HFFc6 (cell line): ENCODE measurements around the gene PTPN2. TPM values are rescaled to one million over a fixed set of nuclear protein-coding genes. Genes with fewer than 3 reads are reported as not detected.
A peak's percentile ranks its signal among the peaks of the same experiment; 100 is the strongest.

ENCODE experiments used
- DNase-seq: peaks from one replicate; pipeline ENCODE4 v3.0.0-alpha.2; 2018
- H3K27ac Mint-ChIP-seq: 2 replicates; pipeline ENCODE4 v1.8.0; 2020; ENCODE audit warnings: mild to moderate bottlenecking, mixed read lengths
- H3K27me3 Mint-ChIP-seq: 2 replicates; pipeline ENCODE4 v1.8.0; 2021; ENCODE audit warnings: mild to moderate bottlenecking, moderate library complexity, mixed read lengths; ENCODE audit not compliant: insufficient read depth
- H3K36me3 Mint-ChIP-seq: 2 replicates; pipeline ENCODE4 v1.8.0; 2021; ENCODE audit warnings: low read depth, mixed read lengths
- H3K4me1 Mint-ChIP-seq: 2 replicates; pipeline ENCODE4 v1.8.0; 2020; ENCODE audit warnings: low read depth, mixed read lengths
- H3K4me3 Mint-ChIP-seq: 2 replicates; pipeline ENCODE4 v1.8.0; 2020; ENCODE audit warnings: mild to moderate bottlenecking, moderate library complexity, mixed read lengths
- H3K9me3 Mint-ChIP-seq: 2 replicates; pipeline ENCODE4 v1.8.0; 2020; ENCODE audit warnings: mild to moderate bottlenecking, mixed read lengths
- total RNA-seq, 6 experiments: library from RNA; stranded (reverse); fragmentation: NEBNext Ultra II Directional; extraction: Animal tissue kit (Norgen Biotek cat#: 25700); gene quantifications; 2 replicates in 1 of 6; 3 replicates in 5 of 6; pipeline ENCODE4 v1.2.3, GENCODE V29; 2021
- TF ChIP-seq, protein P1 (sequence below): fragments of 200-600 bp; sonication (generic); IDR thresholded peaks from 2 replicates; pipeline ENCODE4 v1.5.0; 2021; ENCODE audit warnings: antibody characterized with exemption, mild to moderate bottlenecking

PTPN2 gene
- total RNA-seq, 6 experiments from 2014 or later, result 21.1 to 24.4 (median 23.2) TPM

DNA sequence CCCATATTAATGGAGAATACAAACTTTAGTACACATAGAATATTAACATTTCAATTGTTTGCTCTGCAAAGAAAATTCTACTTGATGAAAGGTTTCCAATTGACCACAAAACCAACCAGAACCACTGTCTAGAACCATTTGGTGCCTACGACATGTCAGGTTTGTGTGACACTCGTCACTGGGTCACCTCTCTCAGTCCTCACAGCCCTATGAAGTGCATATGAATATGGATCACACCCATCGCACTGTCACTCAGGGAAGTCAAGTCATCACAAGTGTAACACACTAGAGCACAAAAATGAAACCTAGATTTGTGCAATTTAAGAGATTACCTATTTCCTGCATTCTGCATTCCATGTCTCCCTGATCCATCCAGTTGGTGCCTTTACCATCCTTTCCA lies 43.7 kb downstream of the PTPN2 start:
- DNase-seq, result no peak
- H3K9me3 Mint-ChIP-seq, result no peaks in the 10 kb centered on the region
- peaks cover 70% of the 10 kb centered on the region for H3K4me1 Mint-ChIP-seq
- TF ChIP-seq, protein P1, sequence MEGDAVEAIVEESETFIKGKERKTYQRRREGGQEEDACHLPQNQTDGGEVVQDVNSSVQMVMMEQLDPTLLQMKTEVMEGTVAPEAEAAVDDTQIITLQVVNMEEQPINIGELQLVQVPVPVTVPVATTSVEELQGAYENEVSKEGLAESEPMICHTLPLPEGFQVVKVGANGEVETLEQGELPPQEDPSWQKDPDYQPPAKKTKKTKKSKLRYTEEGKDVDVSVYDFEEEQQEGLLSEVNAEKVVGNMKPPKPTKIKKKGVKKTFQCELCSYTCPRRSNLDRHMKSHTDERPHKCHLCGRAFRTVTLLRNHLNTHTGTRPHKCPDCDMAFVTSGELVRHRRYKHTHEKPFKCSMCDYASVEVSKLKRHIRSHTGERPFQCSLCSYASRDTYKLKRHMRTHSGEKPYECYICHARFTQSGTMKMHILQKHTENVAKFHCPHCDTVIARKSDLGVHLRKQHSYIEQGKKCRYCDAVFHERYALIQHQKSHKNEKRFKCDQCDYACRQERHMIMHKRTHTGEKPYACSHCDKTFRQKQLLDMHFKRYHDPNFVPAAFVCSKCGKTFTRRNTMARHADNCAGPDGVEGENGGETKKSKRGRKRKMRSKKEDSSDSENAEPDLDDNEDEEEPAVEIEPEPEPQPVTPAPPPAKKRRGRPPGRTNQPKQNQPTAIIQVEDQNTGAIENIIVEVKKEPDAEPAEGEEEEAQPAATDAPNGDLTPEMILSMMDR, result no peak
- peaks cover 14% of the 10 kb centered on the region for H3K36me3 Mint-ChIP-seq
- no peak overlapping the region for H3K27ac Mint-ChIP-seq
- no peaks in the 10 kb centered on the region for H3K27me3 Mint-ChIP-seq
- no peak overlapping the region for H3K4me3 Mint-ChIP-seq

DNA sequence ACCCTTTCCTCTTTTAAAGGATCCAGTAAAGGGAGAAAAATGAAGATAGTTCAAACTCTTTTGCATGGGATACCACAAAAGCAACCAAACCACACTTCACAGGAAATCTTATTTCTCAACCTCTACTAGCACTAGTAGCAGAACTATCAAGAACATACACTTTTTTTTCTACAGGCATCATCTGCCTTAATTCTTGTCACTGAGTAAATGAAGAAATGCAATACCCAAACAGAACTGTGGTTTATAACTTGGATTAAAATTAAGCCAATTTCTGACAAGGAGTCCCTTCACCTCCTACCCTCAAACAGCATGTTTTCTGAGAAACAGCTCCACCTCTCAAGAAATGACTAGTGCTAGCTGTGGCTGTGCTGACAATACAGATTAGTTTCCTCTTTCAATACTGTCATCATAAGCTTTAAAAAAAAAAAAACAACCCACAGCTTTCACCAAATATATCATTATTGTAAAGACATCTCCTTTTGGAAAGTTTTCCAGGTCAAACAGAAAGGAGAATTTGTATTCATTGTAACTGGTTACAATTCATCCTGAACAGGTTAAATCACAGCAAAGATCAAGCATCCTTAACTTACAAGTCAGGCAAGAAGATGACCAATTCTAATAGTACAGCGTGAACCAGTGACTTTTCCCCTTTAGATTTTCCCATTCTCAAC lies 44.4 kb downstream of the PTPN2 start:
- Mint-ChIP-seq H3K9me3 (no peaks in the 10 kb centered on the region), H3K36me3 (peaks cover 14% of the 10 kb centered on the region), H3K4me1 (peaks cover 66% of the 10 kb centered on the region), H3K27me3 (no peaks in the 10 kb centered on the region), H3K4me3 (peak overlapping the region; percentile 50; the same call in 1 of the 2 replicates), H3K27ac (peak overlapping the region; percentile 86)
- peak; percentile 11 for DNase-seq
- TF ChIP-seq, protein P1, result no peak

DNA sequence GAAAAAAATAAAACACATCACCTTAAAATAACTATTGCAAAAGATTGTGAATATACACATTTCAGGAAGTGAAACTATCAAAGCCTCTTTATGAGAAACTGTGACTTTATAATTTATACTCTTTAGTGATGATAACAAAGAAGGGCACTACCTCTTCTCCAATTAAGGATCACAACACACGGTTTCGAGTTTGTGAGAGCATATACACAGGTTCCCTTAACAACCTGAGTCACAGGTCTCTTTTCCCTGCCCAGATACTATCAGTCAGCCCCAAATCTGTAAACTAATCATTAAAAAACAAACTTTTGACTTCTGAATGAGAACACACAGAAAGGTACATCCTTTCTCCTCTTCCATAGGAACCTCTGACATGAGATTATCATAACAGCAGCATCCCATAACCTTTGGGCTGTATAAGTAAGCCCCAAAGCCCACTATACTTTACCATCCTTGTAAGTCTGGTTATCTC lies 44.9 kb downstream of the PTPN2 start:
- DNase-seq, result no peak
- Mint-ChIP-seq H3K36me3 (peaks cover 14% of the 10 kb centered on the region), H3K9me3 (no peaks in the 10 kb centered on the region), H3K4me1 (peaks cover 61% of the 10 kb centered on the region), H3K27ac (peak overlapping the region; percentile 86), H3K4me3 (peak overlapping the region; percentile 50; the same call in 1 of the 2 replicates), H3K27me3 (no peaks in the 10 kb centered on the region)
- TF ChIP-seq, protein P1, result no peak

DNA sequence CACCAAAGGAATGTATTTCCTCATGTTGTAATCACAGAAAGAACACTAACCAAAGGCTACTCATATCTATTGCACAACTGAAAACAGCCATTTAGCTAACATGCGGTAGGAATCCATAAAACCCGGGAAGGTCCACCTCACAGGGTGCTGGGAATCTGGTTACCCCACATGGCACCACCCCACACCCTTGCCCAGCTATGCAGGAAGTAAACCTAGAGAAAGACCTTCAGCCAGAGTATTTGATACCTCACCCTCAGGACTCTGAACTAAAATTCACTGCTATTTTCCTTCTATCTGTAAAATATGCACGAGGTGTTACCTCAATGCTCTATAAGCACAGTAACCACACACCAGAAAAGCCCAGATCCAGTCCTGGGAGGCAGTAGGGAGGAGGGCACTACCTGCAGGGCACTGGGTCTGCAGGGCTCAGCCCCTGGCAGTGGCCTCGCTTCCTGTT lies 45.8 kb downstream of the PTPN2 start:
- Mint-ChIP-seq H3K27ac (peak overlapping the region; percentile 95), H3K27me3 (no peaks in the 10 kb centered on the region), H3K9me3 (no peaks in the 10 kb centered on the region), H3K4me1 (peaks cover 54% of the 10 kb centered on the region), H3K4me3 (peak overlapping the region; percentile 85), H3K36me3 (peaks cover 21% of the 10 kb centered on the region)
- peak; percentile 87 for DNase-seq
- TF ChIP-seq, protein P1, result no peak

DNA sequence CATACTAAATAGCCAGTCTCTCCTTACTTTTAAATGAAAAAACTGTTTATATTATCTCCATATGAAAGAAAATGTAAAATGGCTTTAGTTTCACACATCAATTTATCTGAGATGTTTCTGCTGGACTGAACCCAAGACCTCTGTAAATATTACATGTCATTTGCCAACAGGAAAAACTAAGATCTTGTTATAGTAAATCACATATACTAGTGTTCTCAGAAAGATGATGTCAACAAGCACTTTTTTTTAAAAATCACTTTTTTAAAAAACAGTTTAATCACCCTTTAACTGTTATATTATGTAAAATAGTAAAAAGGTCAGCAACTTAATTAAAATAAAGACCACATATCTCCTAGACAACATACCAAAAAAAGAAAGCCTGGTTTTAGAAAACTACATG lies 46.3 kb downstream of the PTPN2 start:
- Mint-ChIP-seq H3K4me1 (peaks cover 51% of the 10 kb centered on the region), H3K9me3 (no peaks in the 10 kb centered on the region), H3K36me3 (peaks cover 23% of the 10 kb centered on the region), H3K4me3 (peak overlapping the region; percentile 85), H3K27ac (peak overlapping the region; percentile 95), H3K27me3 (no peaks in the 10 kb centered on the region)
- TF ChIP-seq, protein P1, result no peak
- no peak for DNase-seq
